Colonic mucosa (tissue), 4 donors: ENCODE measurements around the gene ERICH6B. TPM values are rescaled to one million over a fixed set of nuclear protein-coding genes. Genes with fewer than 3 reads are reported as not detected.

Source experiments
- DNase-seq: peaks from one replicate; pipeline ENCODE4 v3.0.0-alpha.2; 2020
- H3K27ac ChIP-seq: fragments of 200-600 bp; one replicate; pipeline ENCODE4 v1.8.0; 2021
- H3K27me3 ChIP-seq: fragments of 200-600 bp; one replicate; pipeline ENCODE4 v1.8.0; 2021
- H3K36me3 ChIP-seq: fragments of 200-600 bp; one replicate; pipeline ENCODE4 v1.8.0; 2021
- H3K4me1 ChIP-seq: fragments of 200-600 bp; one replicate; pipeline ENCODE4 v1.8.0; 2021; ENCODE audit warnings: mild to moderate bottlenecking
- H3K4me3 ChIP-seq: fragments of 200-600 bp; one replicate; pipeline ENCODE4 v1.8.0; 2021
- H3K9ac ChIP-seq, 2 donors: one replicate each; pipeline ENCODE4 v1.7.0; 2013; ENCODE audit warnings: control low read depth in 2 of 2, low read depth in 2 of 2, low read length in 2 of 2
- H3K9me3 ChIP-seq: fragments of 200-600 bp; one replicate; pipeline ENCODE4 v1.8.0; 2021
- CTCF ChIP-seq: fragments of 200-600 bp; IDR thresholded peaks from one replicate; pipeline ENCODE4 v1.8.0; 2022; ENCODE audit warnings: antibody characterized with exemption, mild to moderate bottlenecking
- intact Hi-C: fragments of 100-400 bp; cut with DNase I; formaldehyde crosslinking; loops from one replicate; pipeline ENCODE4 v1.14.1; 2022
- total RNA-seq, 2 donors: library from RNA; stranded (reverse); fragmentation: NEBNext Ultra II Directional in 1 of 2; extraction: Animal tissue kit (Norgen Biotek cat#: 25700) in 1 of 2; gene quantifications; one replicate each; pipeline ENCODE4 v1.2.1, GENCODE V29; 2021
- donor health status: healthy.
- donor health status: DM: no; HTN: no; CAD: no.
- donor health status: DM: no; HTN: no; CAD: no.

Gene ERICH6B
- total RNA-seq, 2 donors from 2014 or later = not detected

GRCh38 chr13:45511310-45512097 lies 104.0 kb downstream of the ERICH6B start:
- intact Hi-C loops = no loop called here
- Histone ChIP-seq H3K4me1 (no peaks in the 10 kb centered on the region), H3K27me3 (no peaks in the 10 kb centered on the region), H3K27ac (no peak overlapping the region), H3K9me3 (no peaks in the 10 kb centered on the region), H3K4me3 (no peak overlapping the region), H3K9ac (no peak overlapping the region), H3K36me3 (peaks cover 21% of the 10 kb centered on the region)
- peak; percentile 96 for TF ChIP-seq CTCF
- DNase-seq = peak; percentile 33

GRCh38 chr13:45510672-45511071 lies 104.9 kb downstream of the ERICH6B start:
- Histone ChIP-seq H3K9me3 (no peaks in the 10 kb centered on the region), H3K4me3 (no peak overlapping the region), H3K27ac (no peak overlapping the region), H3K4me1 (no peaks in the 10 kb centered on the region), H3K27me3 (no peaks in the 10 kb centered on the region), H3K36me3 (peaks cover 14% of the 10 kb centered on the region), H3K9ac (no peak overlapping the region)
- DNase-seq = no peak
- intact Hi-C loops = no loop called here
- no peak for TF ChIP-seq CTCF

- Histone ChIP-seq H3K27ac (no peak overlapping the region), H3K9me3 (no peaks in the 10 kb centered on the region), H3K27me3 (no peaks in the 10 kb centered on the region), H3K4me3 (no peak overlapping the region), H3K36me3 (peaks cover 16% of the 10 kb centered on the region), H3K4me1 (no peaks in the 10 kb centered on the region), H3K9ac (no peak overlapping the region)
- intact Hi-C loops = no loop called here
- TF ChIP-seq CTCF = no peak
- no peak for DNase-seq
Observed at GRCh38 chr13:45508776-45509175, 106.8 kb downstream of the ERICH6B start.

GRCh38 chr13:45506811-45507210 lies 108.7 kb downstream of the ERICH6B start:
- H3K4me1 ChIP-seq = no peaks in the 10 kb centered on the region
- H3K27ac ChIP-seq = no peak overlapping the region
- H3K36me3 ChIP-seq = peaks cover 17% of the 10 kb centered on the region
- H3K9ac ChIP-seq = no peak overlapping the region
- intact Hi-C loops = no loop called here
- DNase-seq = no peak
- H3K9me3 ChIP-seq = no peaks in the 10 kb centered on the region
- no peak for TF ChIP-seq CTCF
- no peak overlapping the region for H3K4me3 ChIP-seq
- H3K27me3 ChIP-seq = no peaks in the 10 kb centered on the region

- no peak for TF ChIP-seq CTCF
- Histone ChIP-seq H3K4me1 (no peaks in the 10 kb centered on the region), H3K36me3 (peaks cover 17% of the 10 kb centered on the region), H3K9me3 (no peaks in the 10 kb centered on the region), H3K27me3 (no peaks in the 10 kb centered on the region), H3K9ac (no peak overlapping the region), H3K4me3 (no peak overlapping the region), H3K27ac (no peak overlapping the region)
- DNase-seq = no peak
- intact Hi-C loops = no loop called here
Observed at GRCh38 chr13:45503658-45504057, 111.9 kb downstream of the ERICH6B start.
